Measurements from ENCODE around the gene CCDC177.

DNA sequence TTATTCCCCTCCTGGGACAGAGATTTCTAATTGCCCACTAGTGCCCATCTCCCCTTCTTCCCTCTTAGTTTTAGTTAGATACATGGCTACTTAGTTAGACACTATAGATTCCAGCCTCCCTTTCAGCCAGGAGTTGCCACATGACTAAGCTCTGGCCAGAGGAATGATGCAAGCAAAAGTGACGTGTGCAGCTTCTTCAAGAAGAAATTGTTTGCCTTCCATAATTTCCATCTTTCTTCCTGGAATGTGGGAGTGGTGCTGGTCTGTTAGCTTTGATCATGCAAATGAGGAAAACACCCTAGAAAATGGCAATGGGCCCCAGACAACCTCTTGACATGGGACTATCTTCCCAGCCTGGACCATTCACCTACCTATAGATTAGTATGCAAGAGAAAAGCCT, 21.4 kb downstream of the CCDC177 start:
- no peak for TF ChIP-seq POLR2A (IDR thresholded peaks at IDR 0.05; ENCODE audit: low read length)
- TF ChIP-seq, protein P1, sequence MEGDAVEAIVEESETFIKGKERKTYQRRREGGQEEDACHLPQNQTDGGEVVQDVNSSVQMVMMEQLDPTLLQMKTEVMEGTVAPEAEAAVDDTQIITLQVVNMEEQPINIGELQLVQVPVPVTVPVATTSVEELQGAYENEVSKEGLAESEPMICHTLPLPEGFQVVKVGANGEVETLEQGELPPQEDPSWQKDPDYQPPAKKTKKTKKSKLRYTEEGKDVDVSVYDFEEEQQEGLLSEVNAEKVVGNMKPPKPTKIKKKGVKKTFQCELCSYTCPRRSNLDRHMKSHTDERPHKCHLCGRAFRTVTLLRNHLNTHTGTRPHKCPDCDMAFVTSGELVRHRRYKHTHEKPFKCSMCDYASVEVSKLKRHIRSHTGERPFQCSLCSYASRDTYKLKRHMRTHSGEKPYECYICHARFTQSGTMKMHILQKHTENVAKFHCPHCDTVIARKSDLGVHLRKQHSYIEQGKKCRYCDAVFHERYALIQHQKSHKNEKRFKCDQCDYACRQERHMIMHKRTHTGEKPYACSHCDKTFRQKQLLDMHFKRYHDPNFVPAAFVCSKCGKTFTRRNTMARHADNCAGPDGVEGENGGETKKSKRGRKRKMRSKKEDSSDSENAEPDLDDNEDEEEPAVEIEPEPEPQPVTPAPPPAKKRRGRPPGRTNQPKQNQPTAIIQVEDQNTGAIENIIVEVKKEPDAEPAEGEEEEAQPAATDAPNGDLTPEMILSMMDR (IDR thresholded peaks at IDR 0.05), result no peak
- TF ChIP-seq NFE2L2 (conservative IDR thresholded peaks at IDR 0.05; ENCODE audit: low read length), result no peak
- TF ChIP-seq JUN (IDR thresholded peaks at IDR 0.05), result no peak
- TF ChIP-seq KDM1A (IDR thresholded peaks at IDR 0.05; ENCODE audit: low read depth), result no peak
- TF ChIP-seq, protein P2, sequence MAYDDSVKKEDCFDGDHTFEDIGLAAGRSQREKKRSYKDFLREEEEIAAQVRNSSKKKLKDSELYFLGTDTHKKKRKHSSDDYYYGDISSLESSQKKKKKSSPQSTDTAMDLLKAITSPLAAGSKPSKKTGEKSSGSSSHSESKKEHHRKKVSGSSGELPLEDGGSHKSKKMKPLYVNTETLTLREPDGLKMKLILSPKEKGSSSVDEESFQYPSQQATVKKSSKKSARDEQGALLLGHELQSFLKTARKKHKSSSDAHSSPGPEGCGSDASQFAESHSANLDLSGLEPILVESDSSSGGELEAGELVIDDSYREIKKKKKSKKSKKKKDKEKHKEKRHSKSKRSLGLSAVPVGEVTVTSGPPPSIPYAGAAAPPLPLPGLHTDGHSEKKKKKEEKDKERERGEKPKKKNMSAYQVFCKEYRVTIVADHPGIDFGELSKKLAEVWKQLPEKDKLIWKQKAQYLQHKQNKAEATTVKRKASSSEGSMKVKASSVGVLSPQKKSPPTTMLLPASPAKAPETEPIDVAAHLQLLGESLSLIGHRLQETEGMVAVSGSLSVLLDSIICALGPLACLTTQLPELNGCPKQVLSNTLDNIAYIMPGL (CRISPR knock-in tag; IDR thresholded peaks at IDR 0.05; ENCODE audit: borderline replicate concordance), result no peak
- no peak for TF ChIP-seq KDM5A (IDR thresholded peaks at IDR 0.05)
- TF ChIP-seq ESRRA (IDR thresholded peaks at IDR 0.05; ENCODE audit: borderline replicate concordance, low read length), result no peak
- no peak for TF ChIP-seq RFX5 (IDR thresholded peaks at IDR 0.05)
